Measurements from ENCODE around the gene C1QTNF12. TPM values are rescaled to one million over a fixed set of nuclear protein-coding genes. Genes with fewer than 3 reads are reported as not detected.

C1QTNF12 gene
- total RNA-seq, 1 experiment from 2014 or later: 4.4 TPM

- TF ChIP-seq, protein P1, sequence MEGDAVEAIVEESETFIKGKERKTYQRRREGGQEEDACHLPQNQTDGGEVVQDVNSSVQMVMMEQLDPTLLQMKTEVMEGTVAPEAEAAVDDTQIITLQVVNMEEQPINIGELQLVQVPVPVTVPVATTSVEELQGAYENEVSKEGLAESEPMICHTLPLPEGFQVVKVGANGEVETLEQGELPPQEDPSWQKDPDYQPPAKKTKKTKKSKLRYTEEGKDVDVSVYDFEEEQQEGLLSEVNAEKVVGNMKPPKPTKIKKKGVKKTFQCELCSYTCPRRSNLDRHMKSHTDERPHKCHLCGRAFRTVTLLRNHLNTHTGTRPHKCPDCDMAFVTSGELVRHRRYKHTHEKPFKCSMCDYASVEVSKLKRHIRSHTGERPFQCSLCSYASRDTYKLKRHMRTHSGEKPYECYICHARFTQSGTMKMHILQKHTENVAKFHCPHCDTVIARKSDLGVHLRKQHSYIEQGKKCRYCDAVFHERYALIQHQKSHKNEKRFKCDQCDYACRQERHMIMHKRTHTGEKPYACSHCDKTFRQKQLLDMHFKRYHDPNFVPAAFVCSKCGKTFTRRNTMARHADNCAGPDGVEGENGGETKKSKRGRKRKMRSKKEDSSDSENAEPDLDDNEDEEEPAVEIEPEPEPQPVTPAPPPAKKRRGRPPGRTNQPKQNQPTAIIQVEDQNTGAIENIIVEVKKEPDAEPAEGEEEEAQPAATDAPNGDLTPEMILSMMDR (conservative IDR thresholded peaks at IDR 0.05; ENCODE audit: low read depth, low read length): no peak
- no peak for TF ChIP-seq EZH2 (IDR thresholded peaks at IDR 0.05; ENCODE audit: borderline replicate concordance, low read depth, low read length, poor library complexity, severe bottlenecking)
- no peaks in the 10 kb centered on the region for H3K27me3 ChIP-seq (replicated peaks; ENCODE audit: insufficient read depth, low read depth, low read length, poor library complexity)
- no TSS peak for BruUV-seq (replicated peaks)
- H3K27ac ChIP-seq (ENCODE audit: low read depth, low read length, poor library complexity, severe bottlenecking): no peak overlapping the region
- ChIA-PET CTCF (no interaction called here), POLR2A (ENCODE audit: low non-redundant PET) (no interaction called here)
- intact Hi-C loops (cut with micrococcal nuclease; ENCODE audit: unreplicated experiment): no loop called here
- no peaks in the 10 kb centered on the region for H3K9me3 ChIP-seq (ENCODE audit: low read depth, low read length, poor library complexity, severe bottlenecking)
- H3K4me3 ChIP-seq (ENCODE audit: low read depth, low read length, poor library complexity, severe bottlenecking): no peak overlapping the region
- no peaks in the 10 kb centered on the region for H3K4me1 ChIP-seq (ENCODE audit: insufficient read depth, low read length, poor library complexity, severe bottlenecking)
- peaks cover 3% of the 10 kb centered on the region for H3K36me3 ChIP-seq (ENCODE audit: insufficient read depth, low read length, poor library complexity, severe bottlenecking)
- no peak for DNase-seq (ENCODE audit: low spot score)
Observed at GRCh38 chr1:1239614-1240347, 6.7 kb downstream of the C1QTNF12 start.

- Histone ChIP-seq H3K27me3 (replicated peaks; ENCODE audit: insufficient read depth, low read depth, low read length, poor library complexity) (no peaks in the 10 kb centered on the region), H3K4me1 (ENCODE audit: insufficient read depth, low read length, poor library complexity, severe bottlenecking) (no peaks in the 10 kb centered on the region), H3K27ac (ENCODE audit: low read depth, low read length, poor library complexity, severe bottlenecking) (no peak overlapping the region), H3K9me3 (ENCODE audit: low read depth, low read length, poor library complexity, severe bottlenecking) (no peaks in the 10 kb centered on the region), H3K4me3 (ENCODE audit: low read depth, low read length, poor library complexity, severe bottlenecking) (no peak overlapping the region), H3K36me3 (ENCODE audit: insufficient read depth, low read length, poor library complexity, severe bottlenecking) (peaks cover 8% of the 10 kb centered on the region)
- ChIA-PET POLR2A (ENCODE audit: low non-redundant PET) (no interaction called here), CTCF (no interaction called here)
- BruUV-seq (replicated peaks): no TSS peak
- intact Hi-C loops (cut with micrococcal nuclease; ENCODE audit: unreplicated experiment): no loop called here
- no peak for DNase-seq (ENCODE audit: low spot score)
- TF ChIP-seq, protein P1 (conservative IDR thresholded peaks at IDR 0.05; ENCODE audit: low read depth, low read length): no peak
- no peak for TF ChIP-seq EZH2 (IDR thresholded peaks at IDR 0.05; ENCODE audit: borderline replicate concordance, low read depth, low read length, poor library complexity, severe bottlenecking)
Observed at GRCh38 chr1:1239227-1239613, 7.3 kb downstream of the C1QTNF12 start.

DNA sequence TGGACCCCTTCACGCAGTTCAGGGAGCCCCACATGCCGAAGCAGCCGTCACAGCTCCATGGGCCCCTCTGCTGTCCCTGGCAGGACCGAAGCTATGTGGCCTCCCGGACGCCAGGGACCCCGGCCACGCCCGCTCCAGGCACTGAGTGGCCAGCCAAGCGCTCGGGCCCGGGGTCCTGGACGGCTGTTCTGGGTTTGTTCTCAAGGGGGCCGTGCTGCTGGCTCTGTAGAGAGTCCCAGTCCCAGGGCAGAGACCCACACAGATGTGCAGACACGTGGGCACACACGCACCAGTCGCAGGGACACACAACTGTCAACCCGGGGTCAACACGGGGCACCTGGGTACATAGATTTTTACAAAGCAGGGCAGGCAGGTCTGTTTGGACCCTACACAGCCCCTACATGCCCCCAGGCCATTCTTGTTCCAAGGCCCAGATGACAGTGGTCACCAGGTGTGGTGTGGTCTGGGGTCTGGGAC, 7.8 kb downstream of the C1QTNF12 start:
- intact Hi-C loops (cut with micrococcal nuclease; ENCODE audit: unreplicated experiment): no loop called here
- POLR2A ChIA-PET (ENCODE audit: low non-redundant PET): no interaction called here

More for the DNA sequence above, 7.8 kb downstream of the C1QTNF12 start:
- H3K4me3 ChIP-seq (ENCODE audit: low read depth, low read length, poor library complexity, severe bottlenecking): no peak overlapping the region
- H3K27ac ChIP-seq (ENCODE audit: low read depth, low read length, poor library complexity, severe bottlenecking): no peak overlapping the region
- no peaks in the 10 kb centered on the region for H3K27me3 ChIP-seq (replicated peaks; ENCODE audit: insufficient read depth, low read depth, low read length, poor library complexity)
- H3K4me1 ChIP-seq (ENCODE audit: insufficient read depth, low read length, poor library complexity, severe bottlenecking): peaks cover 3% of the 10 kb centered on the region
- TF ChIP-seq, protein P1 (conservative IDR thresholded peaks at IDR 0.05; ENCODE audit: low read depth, low read length): no peak
- no peak for TF ChIP-seq EZH2 (IDR thresholded peaks at IDR 0.05; ENCODE audit: borderline replicate concordance, low read depth, low read length, poor library complexity, severe bottlenecking)
- H3K9me3 ChIP-seq (ENCODE audit: low read depth, low read length, poor library complexity, severe bottlenecking): no peaks in the 10 kb centered on the region
- no peak for DNase-seq (ENCODE audit: low spot score)
- BruUV-seq (replicated peaks): no TSS peak
- CTCF ChIA-PET: no interaction called here
- peaks cover 13% of the 10 kb centered on the region for H3K36me3 ChIP-seq (ENCODE audit: insufficient read depth, low read length, poor library complexity, severe bottlenecking)

Data from A673 (cell line).